NCI-H187 treated with DMSO at 0.1 percent for 48 hours (cell line): ENCODE measurements around the gene WDR44.
"Not testable (repeated sequence)": the region's sequence is repeated elsewhere in the genome, so short reads cannot be mapped to it uniquely, and the experiment has no call there.

Experiments used
- DNase-seq: peaks from one replicate; lab custom pipeline; 2025; lab: John Stamatoyannopoulos, UW

WDR44 gene

DNA sequence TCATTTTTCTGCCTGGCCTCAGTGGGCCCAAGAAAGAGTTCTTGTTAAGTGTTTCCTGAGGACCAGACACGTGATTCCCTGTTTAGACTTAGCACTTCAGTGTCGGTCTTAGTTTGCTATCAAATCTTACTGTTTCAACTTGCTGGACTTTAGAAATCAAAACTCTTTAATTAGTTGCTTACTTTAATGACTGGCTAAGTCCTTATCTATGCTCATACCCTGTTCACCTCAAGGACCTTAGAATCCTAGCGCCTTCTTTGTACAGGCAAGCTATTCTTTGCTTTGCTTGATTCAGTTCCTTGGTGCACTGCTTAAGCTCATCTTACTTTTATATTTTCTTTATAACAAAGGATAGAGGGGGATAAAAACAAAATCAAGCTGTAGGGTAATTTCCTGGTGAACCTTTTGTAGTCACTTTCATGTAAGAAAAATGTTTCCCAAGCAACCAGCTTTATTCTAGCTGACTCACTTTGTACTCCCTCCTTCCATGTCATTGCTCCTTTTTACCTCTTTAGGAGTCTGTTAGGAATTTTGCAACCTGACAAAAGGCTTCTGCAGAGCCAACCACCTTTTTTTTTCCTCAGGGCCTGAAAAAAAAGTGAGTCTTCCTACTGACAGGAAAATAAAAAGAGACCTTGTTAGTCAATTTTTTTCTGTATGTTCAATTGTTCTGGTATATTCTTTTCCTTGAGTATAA, 14.7 kb downstream of the WDR44 start:
- DNase-seq, result no peak

- no peak for DNase-seq
Observed at GRCh38 chrX:118364261-118364660, 18.4 kb downstream of the WDR44 start.

DNA sequence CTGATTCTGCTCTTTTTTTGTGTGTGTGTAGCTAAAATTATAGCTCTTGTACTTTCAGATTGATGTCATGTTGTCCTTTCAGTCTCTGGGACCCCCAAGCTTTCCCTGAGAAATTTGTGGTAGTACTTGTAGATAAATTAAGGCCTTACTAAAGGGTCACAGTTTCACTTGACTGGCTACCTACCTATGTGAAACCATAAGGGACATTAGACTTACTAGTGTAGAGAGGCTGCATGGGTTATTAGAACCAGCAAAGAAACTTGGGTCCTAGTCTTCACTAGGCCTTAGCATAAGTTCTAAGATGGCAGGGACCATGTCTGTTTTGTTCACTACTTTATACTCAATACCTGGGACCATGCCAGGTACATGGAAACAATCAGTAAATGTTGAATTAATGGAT, 21.4 kb downstream of the WDR44 start:
- DNase-seq, result no peak

DNA sequence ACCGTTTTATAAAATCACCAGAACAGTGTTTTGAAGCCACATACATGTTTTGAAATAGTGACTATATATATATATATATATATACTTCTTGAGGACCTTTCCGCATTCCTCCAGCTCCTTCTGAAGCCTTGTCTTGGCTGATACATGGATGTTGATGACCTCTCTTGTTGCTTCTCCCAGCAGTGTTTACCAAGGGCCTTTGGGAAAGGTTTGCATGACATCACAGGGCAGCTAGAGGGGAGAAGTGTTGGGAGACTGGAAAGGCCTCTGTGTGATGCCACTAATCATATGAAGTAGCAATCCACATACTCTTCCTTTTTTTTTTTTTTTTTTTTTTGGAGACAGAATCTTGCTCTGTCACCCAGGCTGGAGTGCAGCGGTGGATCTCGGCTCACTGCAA, 22.5 kb downstream of the WDR44 start:
- DNase-seq, result no peak

DNA sequence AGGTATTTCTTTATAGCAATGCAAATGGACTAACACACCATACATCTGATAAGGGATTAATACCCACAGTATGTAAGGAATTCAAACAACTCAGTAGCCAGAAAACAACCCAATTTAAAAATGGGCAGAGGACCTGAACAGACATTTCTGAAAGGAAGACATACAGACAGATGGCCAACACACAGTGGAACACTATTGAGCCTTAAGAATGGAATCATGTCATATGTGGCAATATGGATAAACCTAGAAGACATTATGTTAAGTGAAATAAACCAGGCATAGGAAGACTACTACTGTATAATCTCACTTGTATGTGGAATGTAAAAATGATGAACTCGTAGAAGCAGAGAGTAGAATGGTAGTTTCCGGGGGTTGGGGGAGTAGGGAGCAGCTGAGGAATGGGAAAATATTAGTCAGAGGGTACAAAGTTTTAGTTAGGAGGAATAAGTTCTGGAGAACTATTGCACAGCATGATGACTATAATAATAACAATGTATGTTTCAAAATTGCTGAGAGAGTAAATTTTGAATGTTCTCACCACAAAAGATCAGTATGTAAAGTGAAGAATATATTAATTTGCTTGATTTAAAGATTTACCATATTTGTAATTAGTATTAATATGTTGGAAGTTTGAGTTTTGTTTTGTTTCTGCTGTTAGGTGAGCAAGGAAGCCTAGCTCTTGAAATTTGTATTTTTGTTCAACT, 25.2 kb downstream of the WDR44 start:
- no peak for DNase-seq

GRCh38 chrX:118373538-118373937, 27.6 kb downstream of the WDR44 start:
- no peak for DNase-seq

GRCh38 chrX:118383120-118383519, 37.2 kb downstream of the WDR44 start:
- DNase-seq, result no peak

- DNase-seq, result no peak
Observed at GRCh38 chrX:118392716-118393115, 46.8 kb downstream of the WDR44 start.

DNA sequence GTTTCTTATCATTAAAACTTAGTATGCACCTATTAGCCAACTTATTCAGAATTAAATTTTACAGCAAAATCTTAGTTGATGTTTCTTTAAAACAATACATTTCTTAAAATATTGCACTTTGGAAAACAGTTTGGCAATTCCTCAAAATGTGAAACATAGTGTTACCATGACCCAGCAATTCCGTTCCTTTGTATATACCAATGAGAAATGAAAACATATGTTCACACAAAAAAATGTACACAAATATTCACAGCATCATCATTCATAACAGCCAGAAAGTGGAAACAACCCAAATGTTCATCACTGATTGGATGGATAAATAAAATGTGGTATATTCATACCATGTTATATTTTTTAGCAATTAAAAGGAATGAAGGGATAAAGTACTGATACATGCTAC, 50.2 kb downstream of the WDR44 start:
- DNase-seq, result no peak

GRCh38 chrX:118418811-118419251, 72.9 kb downstream of the WDR44 start:
- no peak for DNase-seq

DNA sequence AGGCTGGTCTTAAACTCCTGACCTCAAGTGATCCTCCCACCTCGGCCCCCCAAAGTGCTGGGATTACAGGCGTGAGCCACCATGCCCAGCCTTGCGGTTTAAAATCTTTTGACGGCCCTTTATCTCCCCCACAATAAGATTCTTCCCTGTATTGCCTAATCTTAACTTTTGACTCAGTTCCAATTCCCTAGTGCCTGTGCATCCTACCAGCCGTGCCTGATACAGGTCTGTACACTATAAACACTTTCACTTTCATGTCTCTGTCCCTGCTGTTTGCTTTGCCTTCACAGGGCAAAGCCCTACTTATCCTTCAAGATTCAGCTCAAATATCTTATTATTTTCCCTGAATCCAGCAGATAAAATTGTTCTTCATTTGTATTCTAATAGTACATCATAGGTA, 74.6 kb downstream of the WDR44 start:
- no peak for DNase-seq

DNA sequence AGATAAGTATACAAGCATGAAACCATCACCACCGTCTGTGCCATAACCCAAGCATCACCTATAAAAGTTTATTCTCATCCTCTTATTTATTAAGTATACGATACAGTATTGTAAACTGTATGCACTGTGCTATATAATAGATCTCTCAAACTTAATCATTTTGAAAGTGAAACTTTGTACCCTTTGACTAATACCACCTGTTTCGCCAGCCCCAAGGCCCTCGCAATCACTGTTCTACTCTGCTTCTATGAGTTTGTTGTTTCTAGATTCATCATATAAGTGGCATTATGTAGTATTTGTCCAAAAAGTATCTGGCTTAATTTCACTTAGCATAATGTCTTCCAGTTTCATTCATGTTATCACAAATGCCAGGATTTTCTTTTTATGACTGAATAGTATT, 77.7 kb downstream of the WDR44 start:
- DNase-seq, result no peak

GRCh38 chrX:118432799-118433198, 86.9 kb downstream of the WDR44 start:
- DNase-seq, result no peak

DNA sequence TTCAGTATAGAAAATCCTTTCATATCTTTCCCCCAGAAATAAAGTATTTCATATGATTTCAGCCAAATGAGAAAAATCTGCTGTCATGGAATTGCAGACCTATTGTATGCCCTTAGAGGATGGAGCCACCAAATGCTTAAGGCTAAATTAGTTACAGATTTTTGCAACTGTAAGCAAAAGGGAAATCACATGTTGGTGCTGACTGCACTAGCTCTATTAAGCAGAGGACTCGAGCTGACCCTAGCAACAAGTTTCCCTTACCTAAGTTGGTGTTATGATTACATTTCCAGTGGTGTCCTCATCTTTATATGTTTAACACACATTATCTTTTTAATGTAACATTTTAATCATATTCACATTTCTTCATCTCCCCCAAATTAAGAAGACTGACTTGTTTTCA, 91.4 kb downstream of the WDR44 start:
- DNase-seq, result no peak

DNA sequence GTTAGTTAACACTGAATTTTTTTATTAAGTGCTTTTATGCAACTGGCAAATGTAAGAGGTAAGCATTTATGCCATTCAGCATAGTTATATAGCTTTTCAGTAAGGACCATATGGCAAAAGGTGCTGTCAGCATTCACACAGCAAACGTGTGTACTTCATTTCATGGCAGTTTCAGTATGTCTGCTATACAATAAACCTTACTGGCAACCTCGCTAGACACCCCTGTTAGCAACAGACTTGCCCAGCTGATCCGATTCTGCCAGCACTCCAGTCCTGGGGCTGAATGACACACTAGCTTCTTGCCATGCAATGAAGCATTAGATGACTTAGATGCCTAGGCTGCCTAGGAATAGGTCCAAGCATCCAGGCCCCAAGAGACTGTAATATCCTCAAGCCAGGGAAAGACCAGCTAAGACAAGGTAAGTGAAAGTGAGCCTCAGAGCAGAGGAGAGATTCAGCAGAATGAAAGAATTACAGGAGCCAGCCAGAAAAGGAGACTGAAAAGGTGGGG, 102.4 kb downstream of the WDR44 start:
- DNase-seq, result no peak

DNA sequence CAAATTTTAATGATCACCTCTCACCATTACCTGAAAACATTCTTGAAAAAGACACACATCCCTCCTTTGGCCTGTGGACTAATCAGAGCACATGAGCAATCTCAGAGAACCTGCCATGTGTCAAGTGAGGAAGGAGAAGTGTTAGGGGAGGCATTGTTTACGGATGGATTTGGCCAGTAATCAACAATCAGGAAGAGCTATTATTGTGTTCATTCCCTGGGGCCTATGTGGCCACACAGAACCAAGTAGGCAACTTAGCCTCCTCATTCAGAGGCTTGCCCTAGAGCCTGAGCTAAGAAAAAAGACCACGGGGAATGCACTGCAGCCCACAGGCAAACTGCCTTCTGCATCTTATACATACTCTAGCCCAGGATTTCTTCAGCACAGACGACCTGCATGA, 109.1 kb downstream of the WDR44 start:
- DNase-seq, result no peak

DNA sequence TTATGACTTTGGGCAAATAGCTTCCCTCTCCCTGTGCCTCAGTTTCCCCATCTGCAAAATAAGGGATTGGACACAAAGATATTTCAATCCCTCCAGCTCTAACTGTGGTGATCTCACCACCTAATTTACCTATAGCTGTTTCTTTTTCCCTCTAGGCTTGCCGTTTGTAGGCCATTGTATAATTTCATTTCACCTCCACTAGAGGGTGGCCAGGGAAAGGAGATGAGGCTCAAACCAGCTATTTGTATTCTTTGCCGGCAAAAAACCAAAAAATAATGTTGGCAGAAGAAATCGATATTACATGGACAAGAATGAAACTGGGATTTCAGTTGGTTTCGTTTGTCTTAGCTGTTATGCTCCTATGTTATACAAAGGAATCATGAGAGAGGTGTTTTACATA, 113.6 kb downstream of the WDR44 start:
- no peak for DNase-seq

GRCh38 chrX:118464501-118464900, 118.6 kb downstream of the WDR44 start:
- no peak for DNase-seq

- no peak for DNase-seq
Observed at GRCh38 chrX:118468122-118468521, 122.2 kb downstream of the WDR44 start.

DNA sequence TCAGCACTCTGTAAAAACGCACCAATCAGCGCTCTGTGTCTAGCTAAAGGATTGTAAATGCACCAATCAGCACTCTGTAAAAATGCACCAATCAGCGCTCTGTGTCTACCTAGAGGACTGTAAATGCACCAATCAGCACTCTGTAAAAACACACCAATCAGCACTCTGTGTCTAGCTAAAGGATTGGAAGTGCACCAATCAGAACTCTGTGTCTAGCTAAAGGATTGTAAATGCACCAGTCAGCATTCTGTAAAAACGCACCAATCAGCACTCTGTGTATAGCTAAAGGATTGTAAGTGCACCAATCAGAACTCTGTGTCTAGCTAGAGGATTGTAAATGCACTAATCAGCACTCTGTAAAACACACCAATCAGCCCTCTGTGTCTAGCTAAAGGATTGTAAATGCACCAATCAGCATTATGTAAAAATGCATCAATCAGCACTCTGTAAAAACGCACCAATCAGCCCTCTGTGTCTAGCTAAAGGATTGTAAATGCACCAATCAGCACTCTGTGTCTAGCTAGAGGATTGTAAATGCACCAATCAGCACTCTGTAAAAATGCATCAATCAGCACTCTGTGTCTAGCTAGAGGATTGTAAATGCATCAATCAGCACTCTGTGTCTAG, 124.9 kb downstream of the WDR44 start:
- not testable (repeated sequence) for DNase-seq

DNA sequence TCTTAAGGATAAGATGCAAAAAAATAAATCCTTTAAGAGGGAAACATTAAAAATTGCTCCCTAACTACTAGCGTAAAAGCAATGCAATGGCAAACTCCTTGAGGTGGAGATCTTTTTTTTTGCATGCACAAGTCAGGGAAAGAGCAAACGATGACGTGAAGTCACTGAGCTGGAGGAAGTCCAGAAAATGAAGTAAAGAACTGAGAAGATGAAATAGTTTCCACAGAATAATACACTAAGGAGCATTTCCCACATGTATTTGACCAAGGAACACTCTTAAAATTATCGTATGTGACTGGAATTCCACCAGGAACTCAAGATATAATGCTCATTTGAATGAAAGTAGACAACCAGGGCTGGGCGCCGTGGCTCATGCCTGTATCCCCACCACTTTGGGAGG, 128.7 kb downstream of the WDR44 start:
- DNase-seq, result no peak

DNA sequence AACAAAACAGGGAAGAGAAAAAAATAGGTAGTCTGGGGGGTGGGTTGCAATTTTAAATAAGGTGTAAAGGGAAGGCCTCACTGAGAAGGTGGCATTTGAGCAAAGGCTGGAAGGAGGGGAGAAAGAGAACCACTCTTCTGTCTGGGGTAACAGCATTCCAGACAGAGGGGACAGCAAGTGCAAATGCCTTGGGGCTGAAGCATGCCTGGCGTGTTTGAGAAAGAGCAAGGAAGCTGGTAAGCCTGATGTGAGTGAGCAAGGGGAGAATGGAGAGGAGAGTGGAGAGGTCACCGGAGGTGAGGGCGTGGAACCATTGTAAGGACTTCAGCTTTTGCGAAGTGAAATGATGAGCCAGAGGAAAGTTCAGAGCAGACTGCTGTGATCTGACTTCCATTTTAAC, 130.0 kb downstream of the WDR44 start:
- DNase-seq, result no peak

- DNase-seq, result no peak
Observed at GRCh38 chrX:118480172-118480571, 134.3 kb downstream of the WDR44 start.
